Heart left ventricle (tissue), 16 donors: Measurements from ENCODE around the gene LGALS14. TPM values are rescaled to one million over a fixed set of nuclear protein-coding genes. Genes with fewer than 3 reads are reported as not detected.
A peak's percentile ranks its signal among the peaks of the same experiment; 100 is the strongest.

ENCODE experiments used
- ATAC-seq, 4 donors: fragments of 200-7000 bp; cut with Tn5 transposase; one replicate each; pipeline ENCODE4 v1.9.1; 2020 to 2022; ENCODE audit warnings: moderate library complexity in 4 of 4, mild to moderate bottlenecking in 3 of 4, moderate number of reproducible peaks in 1 of 4
- DNase-seq, 5 donors: peaks; one replicate each; pipeline ENCODE4 v3.0.0-alpha.2; 2020
- H3K27ac ChIP-seq, 12 donors: fragments of 200-600 bp; sonication (generic) in 4 of 12; one replicate each; pipeline versions ENCODE4 v1.5.0 to v1.8.0; 2016 to 2022; ENCODE audit warnings: mild to moderate bottlenecking in 2 of 12
- H3K27me3 ChIP-seq, 9 donors: fragments of 200-600 bp; sonication (generic) in 2 of 9; one replicate each; pipeline versions ENCODE4 v1.5.1 to v1.8.0; 2016 to 2022; ENCODE audit warnings: mild to moderate bottlenecking in 3 of 9
- H3K36me3 ChIP-seq, 9 donors: fragments of 200-600 bp; sonication (generic) in 2 of 9; one replicate each; pipeline versions ENCODE4 v1.5.0 to v1.8.0; 2018 to 2022; ENCODE audit warnings: mild to moderate bottlenecking in 2 of 9
- H3K4me1 ChIP-seq, 12 donors: fragments of 200-600 bp; sonication (generic) in 4 of 12; one replicate each; pipeline versions ENCODE4 v1.5.0 to v1.8.0; 2016 to 2022; ENCODE audit warnings: mild to moderate bottlenecking in 3 of 12
- H3K4me3 ChIP-seq, 12 donors: fragments of 200-600 bp; sonication (generic) in 4 of 12; one replicate each; pipeline versions ENCODE4 v1.5.0 to v1.8.0; 2017 to 2022; ENCODE audit warnings: mild to moderate bottlenecking in 9 of 12, moderate library complexity in 4 of 12
- H3K9me3 ChIP-seq, 12 donors: fragments of 200-600 bp; sonication (generic) in 4 of 12; one replicate each; pipeline versions ENCODE4 v1.5.0 to v1.8.0; 2016 to 2022; ENCODE audit warnings: mild to moderate bottlenecking in 1 of 12
- POLR2A ChIP-seq, 2 donors: fragments of 450-650 bp; IDR thresholded peaks; one replicate each; pipeline ENCODE4 v1.6.1; 2017; ENCODE audit warnings: antibody characterized with exemption in 2 of 2, mild to moderate bottlenecking in 2 of 2, moderate library complexity in 2 of 2
- WGBS, 4 donors: extraction: QIAGEN DNeasy Blood & Tissue Kit in 2 of 4; methylation state at CpG; one replicate each; pipeline versions ENCODE4 v1.1.5 to v1.1.7; 2013 to 2018; 5-methylcytosine and 5-hydroxymethylcytosine counted together
- intact Hi-C, 10 donors: fragments of 100-400 bp; cut with DNase I; formaldehyde crosslinking; loops; one replicate each; pipeline versions ENCODE4 v1.11.1 to v1.14.2; 2022
- polyA plus RNA-seq, 2 donors: library from polyadenylated mRNA; stranded (reverse); fragments of 200-250 nt; gene quantifications; one replicate each; pipeline ENCODE4 v1.2.3, GENCODE V29; 2013
- total RNA-seq, 9 donors: library from RNA; depleted of rRNA in 2 of 9; stranded (reverse); fragments of >200 nt in 2 of 9; fragmentation: NEBNext Ultra II Directional in 3 of 9; extraction: Animal tissue kit (Norgen Biotek cat#: 25700) in 3 of 9; gene quantifications; one replicate each; pipeline versions ENCODE4 v1.1.0 to v1.2.4, GENCODE V29; 2016 to 2023
- TF ChIP-seq, protein P1 (sequence below), 12 donors: fragments of 200-600 bp; sonication (generic) in 4 of 12; IDR thresholded peaks; one replicate each; pipeline versions ENCODE4 v1.5.0 to v1.8.0; 2018 to 2022; ENCODE audit warnings: antibody characterized with exemption in 12 of 12, mild to moderate bottlenecking in 5 of 12
- donor health status: ischemic (EF 13 %, LVEDD 7.1; RV severe dilation, severe dysfunction).
- donor health status: healthy with polysubstance abuse.
- donor health status: DM: no; HTN: yes; CAD: no.
- donor health status: DM: no; HTN: no; CAD: no.
- donor health status: ischemic (EF 25% LVEDD 6.9; RV normal size, moderate dysfunction).
- donor health status: ischemic (EF 25% LVEDD 5.7; RV mildly dilated, moderate dysfunction).
- donor health status: healthy.
- donor health status: DM: yes; HTN: yes; CAD: no.
- donor health status: ischemic (EF 35%, LVEDD 5.7; RV mildly dilated, moderate dysfunction).
- donor health status: nonischemic (EF 11% LVEDD 7.7; RV severe dilation, severe dysfunction).
- donor health status: DM: yes; HTN: yes; CAD: no.
- donor health status: PGD.
- donor health status: ischemic (EF 29% LVEDD 5.4; RV normal size, mild dysfunction).
- donor health status: nonischemic (EF 23%, LVEDD 6.1; RV moderate dilation, normal function).

LGALS14 gene
- total and polyA plus RNA-seq, 11 donors, result not detected

GRCh38 chr19:39731685-39732084 lies 27.4 kb downstream of the LGALS14 start:
- Histone ChIP-seq H3K27ac (no peak overlapping the region), H3K9me3 (no peaks in the 10 kb centered on the region), H3K4me1 (no peaks in the 10 kb centered on the region), H3K27me3 (peaks cover 0 to 4% (median 0%) of the 10 kb centered on the region in 9 donors), H3K36me3 (no peaks in the 10 kb centered on the region), H3K4me3 (no peak overlapping the region)
- no peak for DNase-seq
- WGBS, 4 donors, result 48 to 94% (median 92%) methylated on average over 1 of the region's 1 CpG
- TF ChIP-seq, protein P1, sequence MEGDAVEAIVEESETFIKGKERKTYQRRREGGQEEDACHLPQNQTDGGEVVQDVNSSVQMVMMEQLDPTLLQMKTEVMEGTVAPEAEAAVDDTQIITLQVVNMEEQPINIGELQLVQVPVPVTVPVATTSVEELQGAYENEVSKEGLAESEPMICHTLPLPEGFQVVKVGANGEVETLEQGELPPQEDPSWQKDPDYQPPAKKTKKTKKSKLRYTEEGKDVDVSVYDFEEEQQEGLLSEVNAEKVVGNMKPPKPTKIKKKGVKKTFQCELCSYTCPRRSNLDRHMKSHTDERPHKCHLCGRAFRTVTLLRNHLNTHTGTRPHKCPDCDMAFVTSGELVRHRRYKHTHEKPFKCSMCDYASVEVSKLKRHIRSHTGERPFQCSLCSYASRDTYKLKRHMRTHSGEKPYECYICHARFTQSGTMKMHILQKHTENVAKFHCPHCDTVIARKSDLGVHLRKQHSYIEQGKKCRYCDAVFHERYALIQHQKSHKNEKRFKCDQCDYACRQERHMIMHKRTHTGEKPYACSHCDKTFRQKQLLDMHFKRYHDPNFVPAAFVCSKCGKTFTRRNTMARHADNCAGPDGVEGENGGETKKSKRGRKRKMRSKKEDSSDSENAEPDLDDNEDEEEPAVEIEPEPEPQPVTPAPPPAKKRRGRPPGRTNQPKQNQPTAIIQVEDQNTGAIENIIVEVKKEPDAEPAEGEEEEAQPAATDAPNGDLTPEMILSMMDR (IDR thresholded peaks at IDR 0.05), result no peak
- TF ChIP-seq POLR2A (IDR thresholded peaks at IDR 0.05), result no peak
- no peak for ATAC-seq
- intact Hi-C loops, result no loop called here

GRCh38 chr19:39733841-39734240 lies 29.6 kb downstream of the LGALS14 start:
- ATAC-seq (no peak), DNase-seq (no peak)
- no peaks in the 10 kb centered on the region for H3K36me3 ChIP-seq
- no peaks in the 10 kb centered on the region for H3K9me3 ChIP-seq
- no peak overlapping the region for H3K4me3 ChIP-seq
- no peaks in the 10 kb centered on the region for H3K4me1 ChIP-seq
- peaks cover 0 to 11% (median 0%) of the 10 kb centered on the region in 9 donors for H3K27me3 ChIP-seq
- H3K27ac ChIP-seq, result no peak overlapping the region
- intact Hi-C loops, result no loop called here
- no peak for TF ChIP-seq POLR2A (IDR thresholded peaks at IDR 0.05)
- TF ChIP-seq, protein P1 (IDR thresholded peaks at IDR 0.05), result no peak
- 68 to 84% (median 79%) methylated on average over 2 of the region's 2 CpGs for WGBS, 4 donors

GRCh38 chr19:39735688-39736087 lies 31.4 kb downstream of the LGALS14 start:
- TF ChIP-seq POLR2A (IDR thresholded peaks at IDR 0.05), result no peak
- TF ChIP-seq, protein P1 (IDR thresholded peaks at IDR 0.05), result no peak
- WGBS, 4 donors, result 33 to 61% (median 49%) methylated on average over 3 of the region's 3 CpGs
- Histone ChIP-seq H3K27me3 (peaks cover 0 to 13% (median 6%) of the 10 kb centered on the region in 9 donors), H3K36me3 (no peaks in the 10 kb centered on the region), H3K27ac (no peak overlapping the region), H3K4me1 (no peaks in the 10 kb centered on the region), H3K4me3 (peak overlapping the region in 1 of 12 donors; percentile 31), H3K9me3 (no peaks in the 10 kb centered on the region)
- no peak for DNase-seq
- no peak for ATAC-seq
- intact Hi-C loops, result no loop called here

DNA sequence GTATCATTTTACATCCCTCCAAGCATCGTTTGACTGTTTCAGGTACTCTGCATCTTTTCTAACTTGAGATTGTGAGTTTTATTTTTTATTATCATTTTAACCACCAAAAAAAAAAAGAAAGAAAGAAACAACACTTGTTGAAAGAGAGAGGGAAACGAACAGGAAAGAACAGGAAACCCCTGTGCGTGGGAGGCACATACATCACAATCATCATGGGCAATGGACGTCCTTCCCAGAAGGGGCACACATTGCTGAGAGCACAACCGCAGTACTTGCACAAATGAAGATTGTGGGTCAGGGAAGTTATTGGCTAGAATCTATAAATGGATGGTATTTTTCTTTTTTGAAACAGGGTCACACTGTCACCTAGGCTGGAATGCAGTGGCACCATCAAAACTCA lies 31.8 kb downstream of the LGALS14 start:
- peaks cover 0 to 13% (median 6%) of the 10 kb centered on the region in 9 donors for H3K27me3 ChIP-seq
- no peak for DNase-seq
- intact Hi-C loops, result no loop called here
- TF ChIP-seq POLR2A (IDR thresholded peaks at IDR 0.05), result no peak
- TF ChIP-seq, protein P1 (IDR thresholded peaks at IDR 0.05), result no peak
- no peak for ATAC-seq
- 48 to 69% (median 56%) methylated on average over 5 of the region's 5 CpGs for WGBS, 4 donors
- H3K36me3 ChIP-seq, result no peaks in the 10 kb centered on the region
- H3K4me1 ChIP-seq, result no peaks in the 10 kb centered on the region
- H3K4me3 ChIP-seq, result peak overlapping the region in 1 of 12 donors; percentile 31
- H3K27ac ChIP-seq, result no peak overlapping the region
- H3K9me3 ChIP-seq, result no peaks in the 10 kb centered on the region
